ENCODE results near the gene SEMA5B.

SEMA5B gene

GRCh38 chr3:122882361-122882947 lies 145.1 kb downstream of the SEMA5B start:
- DNase-seq, result no peak

DNA sequence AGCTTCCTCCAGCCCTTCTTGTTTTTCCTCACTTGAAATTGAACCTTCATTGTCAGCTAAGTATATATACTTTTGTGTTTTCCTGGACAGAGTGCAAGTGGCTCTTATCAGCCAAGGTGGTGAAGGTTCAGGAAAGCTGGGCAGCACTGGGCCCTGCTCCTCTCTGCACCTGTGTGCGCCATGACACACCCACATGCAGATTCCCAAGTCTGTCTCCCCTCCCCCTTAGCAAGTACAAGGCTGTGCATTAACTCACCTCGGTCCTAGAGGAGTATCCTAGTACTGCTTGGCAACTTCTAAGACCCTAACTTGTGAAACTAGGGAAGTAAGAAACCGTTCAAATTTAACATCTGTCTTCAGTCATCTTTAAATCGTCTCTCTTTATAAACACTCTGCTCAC lies 146.9 kb downstream of the SEMA5B start:
- DNase-seq, result no peak

DNA sequence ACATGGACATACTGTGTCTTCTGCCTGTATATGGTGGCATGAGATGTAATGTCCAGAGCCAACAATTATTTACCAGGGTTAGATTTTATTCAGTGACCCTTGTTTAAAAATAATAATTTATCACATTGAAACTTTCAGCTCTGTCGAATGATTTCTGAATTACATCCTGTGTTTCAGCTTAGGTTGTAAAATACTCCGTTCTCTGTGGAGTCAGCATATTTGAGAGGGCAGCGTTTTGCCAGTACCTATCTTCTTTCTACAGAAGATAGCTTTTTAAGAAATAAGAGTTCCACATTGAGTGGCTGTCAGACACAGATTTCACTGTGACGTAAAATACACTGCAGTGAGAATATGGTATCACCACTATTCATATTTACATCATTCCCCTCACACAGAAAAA lies 147.4 kb downstream of the SEMA5B start:
- DNase-seq, result no peak

- DNase-seq, result no peak
These were observed 151.9 kb downstream of the SEMA5B start for GRCh38 chr3:122875547-122876127.

DNA sequence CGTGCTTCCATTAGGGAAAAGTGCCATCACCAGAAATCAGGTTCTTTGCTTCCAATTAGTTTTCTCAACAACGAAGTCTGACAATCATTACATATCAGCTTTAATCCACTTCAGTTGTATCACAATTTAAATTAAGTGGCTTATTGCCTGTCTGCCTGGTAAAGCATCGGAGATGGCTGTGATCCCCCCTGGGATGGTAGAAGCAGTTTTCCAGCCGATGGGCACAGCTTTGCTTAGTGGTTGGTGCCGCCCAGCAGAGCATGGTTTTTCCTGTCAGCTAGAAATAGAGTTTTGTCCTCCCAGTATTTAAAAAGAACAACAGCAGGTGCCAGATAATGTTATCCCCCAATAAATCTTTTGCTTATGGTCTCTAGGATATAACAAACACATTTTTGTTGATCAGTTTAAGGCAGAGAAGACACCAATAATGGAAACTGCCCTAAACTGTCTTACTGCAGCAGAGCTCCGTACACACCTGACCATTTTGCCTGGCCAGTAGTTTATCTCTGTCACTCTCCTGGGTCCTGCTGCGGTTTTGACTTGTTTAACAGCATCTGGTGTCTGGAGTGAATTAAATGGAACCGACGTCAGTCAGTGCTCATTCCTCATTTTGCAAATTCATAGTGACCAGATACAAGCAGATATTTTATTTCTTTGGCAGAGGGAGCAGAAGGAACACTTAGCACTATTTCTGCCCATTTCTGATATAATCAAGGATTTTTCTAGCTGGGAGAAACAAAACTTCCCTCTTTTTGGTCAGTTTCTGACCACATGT lies 153.6 kb downstream of the SEMA5B start:
- DNase-seq, result no peak

- DNase-seq, result no peak
These were observed 159.2 kb downstream of the SEMA5B start for GRCh38 chr3:122868322-122868721.

DNA sequence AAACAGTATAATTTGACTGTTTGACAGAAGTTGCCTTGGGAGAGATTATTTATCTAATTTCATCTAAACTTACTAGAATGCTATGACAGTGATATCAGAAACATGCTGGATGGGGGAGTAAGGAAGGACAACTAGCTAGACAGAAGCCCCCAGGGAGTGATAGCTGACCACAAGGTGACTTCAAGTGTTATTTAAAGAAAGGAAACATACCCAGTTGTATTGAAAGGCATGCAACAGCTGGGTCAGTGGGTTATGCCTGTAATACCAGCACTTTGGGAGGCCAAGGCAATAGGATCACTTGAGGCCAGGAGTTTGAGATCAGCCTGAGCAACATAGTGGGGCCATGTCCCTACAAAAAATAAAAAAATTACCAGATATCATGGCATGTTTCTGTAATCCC lies 163.1 kb downstream of the SEMA5B start:
- DNase-seq, result no peak

DNA sequence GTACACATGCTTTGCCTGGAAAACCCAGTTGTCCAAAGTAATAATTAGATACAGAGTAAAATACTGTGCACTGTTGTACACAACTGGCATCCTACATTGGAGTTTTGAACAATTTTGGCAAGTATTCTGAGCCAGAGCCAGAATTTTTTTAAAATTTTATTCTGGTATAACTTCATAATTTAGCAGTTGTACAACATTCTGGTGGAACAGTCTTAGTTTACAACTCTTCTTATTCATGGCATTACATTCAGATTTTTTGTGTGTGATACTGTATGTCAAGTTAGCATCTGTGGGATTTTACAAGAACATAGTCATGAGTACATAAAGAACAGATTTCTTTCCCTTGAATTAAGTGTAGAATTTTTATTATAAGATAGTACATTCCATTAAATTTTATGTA lies 165.2 kb downstream of the SEMA5B start:
- no peak for DNase-seq
